Measurements from ENCODE around the gene MAGIX. TPM values are rescaled to one million over a fixed set of nuclear protein-coding genes. Genes with fewer than 3 reads are reported as not detected.
A peak's percentile ranks its signal among the peaks of the same experiment; 100 is the strongest.
"Not testable (repeated sequence)": the region's sequence is repeated elsewhere in the genome, so short reads cannot be mapped to it uniquely, and the experiment has no call there.

Gene MAGIX
- total RNA-seq, 1 donor from 2014 or later, result 3.1 TPM

DNA sequence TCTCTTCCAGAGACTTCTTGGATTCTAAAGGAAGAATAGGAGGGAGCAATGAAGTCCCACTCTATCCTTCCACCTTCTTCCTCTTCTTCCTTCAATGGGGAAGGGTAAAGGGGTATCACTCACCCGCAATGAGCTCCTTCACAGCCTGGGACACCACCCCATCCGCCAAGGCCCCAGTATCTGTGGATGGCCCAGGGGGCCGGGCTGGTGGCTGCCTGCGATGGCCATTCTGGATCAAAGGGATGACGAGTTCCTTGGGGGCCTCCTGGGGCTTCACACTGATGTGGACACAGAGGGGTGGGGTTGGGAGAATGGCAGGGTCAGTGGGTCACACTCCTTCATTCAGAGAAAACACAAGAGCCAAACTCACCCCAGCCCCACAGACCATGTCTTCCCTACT lies 40.1 kb upstream of the MAGIX start:
- Mint-ChIP-seq H3K36me3 (ENCODE audit: insufficient read depth) (peaks cover 10% of the 10 kb centered on the region), H3K27me3 (no peaks in the 10 kb centered on the region), H3K27ac (no peak overlapping the region), H3K9me3 (ENCODE audit: low read depth) (peaks cover 16% of the 10 kb centered on the region), H3K4me1 (ENCODE audit: low read depth) (peaks cover 6% of the 10 kb centered on the region), H3K4me3 (ENCODE audit: low read depth) (peak overlapping the region; percentile 98)
- TF ChIP-seq, protein P1, sequence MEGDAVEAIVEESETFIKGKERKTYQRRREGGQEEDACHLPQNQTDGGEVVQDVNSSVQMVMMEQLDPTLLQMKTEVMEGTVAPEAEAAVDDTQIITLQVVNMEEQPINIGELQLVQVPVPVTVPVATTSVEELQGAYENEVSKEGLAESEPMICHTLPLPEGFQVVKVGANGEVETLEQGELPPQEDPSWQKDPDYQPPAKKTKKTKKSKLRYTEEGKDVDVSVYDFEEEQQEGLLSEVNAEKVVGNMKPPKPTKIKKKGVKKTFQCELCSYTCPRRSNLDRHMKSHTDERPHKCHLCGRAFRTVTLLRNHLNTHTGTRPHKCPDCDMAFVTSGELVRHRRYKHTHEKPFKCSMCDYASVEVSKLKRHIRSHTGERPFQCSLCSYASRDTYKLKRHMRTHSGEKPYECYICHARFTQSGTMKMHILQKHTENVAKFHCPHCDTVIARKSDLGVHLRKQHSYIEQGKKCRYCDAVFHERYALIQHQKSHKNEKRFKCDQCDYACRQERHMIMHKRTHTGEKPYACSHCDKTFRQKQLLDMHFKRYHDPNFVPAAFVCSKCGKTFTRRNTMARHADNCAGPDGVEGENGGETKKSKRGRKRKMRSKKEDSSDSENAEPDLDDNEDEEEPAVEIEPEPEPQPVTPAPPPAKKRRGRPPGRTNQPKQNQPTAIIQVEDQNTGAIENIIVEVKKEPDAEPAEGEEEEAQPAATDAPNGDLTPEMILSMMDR (IDR thresholded peaks at IDR 0.05; ENCODE audit: unreplicated experiment), result no peak
- DNase-seq (ENCODE audit: low spot score, unreplicated experiment), result no peak

DNA sequence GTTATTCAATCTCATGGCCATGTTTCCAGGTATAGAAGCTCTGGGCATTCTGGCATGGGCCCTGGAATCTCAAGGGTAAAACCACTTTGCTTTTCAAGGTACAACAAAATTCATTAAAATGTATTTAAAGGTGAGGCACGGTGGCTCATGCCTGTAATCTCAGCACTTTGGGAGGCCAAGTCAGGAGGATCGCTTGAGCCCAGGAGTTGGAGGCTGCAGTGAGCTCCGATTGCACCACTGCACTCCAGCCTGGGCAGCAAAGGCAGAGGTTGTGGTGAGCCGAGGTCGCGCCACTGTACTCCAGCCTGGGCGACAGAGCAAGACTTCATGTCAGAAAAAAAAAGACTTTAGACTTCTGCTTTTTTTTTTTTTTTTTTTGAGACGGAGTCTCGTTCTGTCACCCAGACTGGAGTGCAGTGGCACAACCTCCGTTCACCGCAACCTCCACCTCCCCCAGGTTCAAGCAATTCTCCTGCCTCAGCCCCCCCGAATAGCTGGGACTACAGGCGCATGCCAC lies 34.8 kb upstream of the MAGIX start:
- not testable (repeated sequence) for H3K27me3 Mint-ChIP-seq; H3K36me3 Mint-ChIP-seq (ENCODE audit: insufficient read depth); H3K4me3 Mint-ChIP-seq (ENCODE audit: low read depth); H3K27ac Mint-ChIP-seq; DNase-seq (ENCODE audit: low spot score, unreplicated experiment); H3K9me3 Mint-ChIP-seq (ENCODE audit: low read depth); H3K4me1 Mint-ChIP-seq (ENCODE audit: low read depth)

DNA sequence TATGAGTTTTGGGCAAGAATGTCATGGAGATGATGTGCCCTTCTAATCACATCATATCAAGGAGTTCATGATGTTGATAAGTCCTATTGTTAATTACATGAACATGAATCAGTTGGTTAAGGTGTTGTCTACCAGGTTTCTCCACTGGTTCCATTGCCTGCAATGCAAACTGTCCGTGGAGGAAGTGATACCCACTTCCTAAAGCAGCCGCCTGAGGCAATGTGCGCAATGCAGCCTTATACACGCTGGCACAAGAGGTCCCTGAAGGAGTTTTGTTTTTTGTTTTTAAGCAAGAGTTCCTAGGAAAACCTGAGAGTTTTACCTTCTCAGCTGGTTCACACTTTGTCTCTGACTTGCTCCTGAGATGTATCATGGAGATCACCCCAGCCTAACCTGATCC lies 33.1 kb upstream of the MAGIX start:
- peaks cover 2% of the 10 kb centered on the region for H3K36me3 Mint-ChIP-seq (ENCODE audit: insufficient read depth)
- no peaks in the 10 kb centered on the region for H3K27me3 Mint-ChIP-seq
- TF ChIP-seq, protein P1 (IDR thresholded peaks at IDR 0.05; ENCODE audit: unreplicated experiment), result no peak
- H3K9me3 Mint-ChIP-seq (ENCODE audit: low read depth), result peaks cover 3% of the 10 kb centered on the region
- DNase-seq (ENCODE audit: low spot score, unreplicated experiment), result no peak
- H3K4me3 Mint-ChIP-seq (ENCODE audit: low read depth), result no peak overlapping the region
- H3K4me1 Mint-ChIP-seq (ENCODE audit: low read depth), result no peaks in the 10 kb centered on the region
- H3K27ac Mint-ChIP-seq, result no peak overlapping the region

DNA sequence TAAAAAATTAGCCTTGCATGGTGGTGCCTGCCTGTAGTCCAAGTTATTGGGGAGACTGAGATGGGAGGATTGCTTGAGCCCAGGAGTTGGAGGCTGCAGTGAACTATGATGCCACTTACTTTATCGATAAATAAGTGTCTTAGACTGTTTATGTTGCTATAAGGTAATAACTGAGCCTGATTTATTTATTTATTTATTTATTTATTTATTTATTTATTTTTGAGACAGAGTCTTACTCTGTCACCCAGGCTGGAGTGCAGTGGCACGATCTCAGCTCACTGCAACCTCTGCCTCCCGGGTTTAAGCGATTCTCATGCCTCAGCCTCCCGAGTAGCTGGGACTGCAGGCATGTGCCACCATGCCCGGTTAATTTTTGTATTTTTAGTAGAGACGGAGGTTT lies 30.3 kb upstream of the MAGIX start:
- not testable (repeated sequence) for H3K27ac Mint-ChIP-seq

DNA sequence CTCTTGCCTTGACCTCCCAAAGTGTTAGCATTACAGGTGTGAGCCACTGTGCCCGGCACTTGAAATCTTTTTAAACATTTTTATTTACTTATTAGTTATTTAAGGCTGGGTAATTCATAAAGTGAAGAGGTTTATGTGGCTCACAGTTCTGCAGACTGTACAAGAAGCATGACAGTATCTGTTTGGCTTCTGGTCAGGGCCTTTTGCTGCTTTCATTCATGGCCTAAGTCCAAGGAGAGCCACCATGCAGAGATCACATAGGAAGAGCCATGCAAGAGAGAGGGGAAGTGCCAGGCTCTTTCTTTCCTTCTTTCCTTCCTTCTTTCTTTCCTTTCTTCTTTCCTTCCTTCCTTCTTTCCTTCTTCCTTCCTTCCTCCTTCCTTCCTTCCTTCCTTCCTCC lies 28.8 kb upstream of the MAGIX start:
- Mint-ChIP-seq H3K9me3 (ENCODE audit: low read depth) (peaks cover 8% of the 10 kb centered on the region), H3K36me3 (ENCODE audit: insufficient read depth) (peaks cover 5% of the 10 kb centered on the region), H3K4me1 (ENCODE audit: low read depth) (no peaks in the 10 kb centered on the region), H3K27ac (no peak overlapping the region), H3K4me3 (ENCODE audit: low read depth) (no peak overlapping the region), H3K27me3 (no peaks in the 10 kb centered on the region)
- DNase-seq (ENCODE audit: low spot score, unreplicated experiment), result no peak
- TF ChIP-seq, protein P1 (IDR thresholded peaks at IDR 0.05; ENCODE audit: unreplicated experiment), result no peak

More for the DNA sequence above, 30.3 kb upstream of the MAGIX start:
- H3K9me3 Mint-ChIP-seq (ENCODE audit: low read depth); H3K27me3 Mint-ChIP-seq; H3K4me1 Mint-ChIP-seq (ENCODE audit: low read depth); H3K4me3 Mint-ChIP-seq (ENCODE audit: low read depth); DNase-seq (ENCODE audit: low spot score, unreplicated experiment); H3K36me3 Mint-ChIP-seq (ENCODE audit: insufficient read depth): not testable (repeated sequence)

DNA sequence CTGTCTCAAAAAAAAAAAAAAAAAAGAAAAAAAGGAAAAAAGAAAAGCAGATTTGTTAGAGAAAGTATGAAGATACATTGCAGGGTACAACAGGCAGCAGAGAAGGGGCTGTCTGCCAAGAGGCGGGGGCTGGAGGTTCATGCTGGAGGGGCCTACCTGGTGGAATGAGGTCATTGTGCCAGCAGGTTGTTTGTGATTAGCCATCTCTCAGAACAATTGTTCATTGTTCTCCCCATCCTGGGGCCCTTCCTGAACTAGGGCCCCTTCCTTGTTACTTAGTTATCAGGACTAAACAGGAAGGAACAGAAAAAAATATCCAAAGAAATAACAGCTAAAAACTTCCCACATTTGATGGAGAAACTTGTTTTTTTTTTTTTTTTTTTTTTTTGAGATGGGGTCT lies 25.1 kb upstream of the MAGIX start:
- Mint-ChIP-seq H3K4me3 (ENCODE audit: low read depth) (no peak overlapping the region), H3K9me3 (ENCODE audit: low read depth) (peaks cover 27% of the 10 kb centered on the region)

More for the DNA sequence above, 25.1 kb upstream of the MAGIX start:
- Mint-ChIP-seq H3K27me3 (no peaks in the 10 kb centered on the region), H3K4me1 (ENCODE audit: low read depth) (no peaks in the 10 kb centered on the region), H3K27ac (no peak overlapping the region), H3K36me3 (ENCODE audit: insufficient read depth) (peaks cover 15% of the 10 kb centered on the region)
- TF ChIP-seq, protein P1 (IDR thresholded peaks at IDR 0.05; ENCODE audit: unreplicated experiment), result no peak
- no peak for DNase-seq (ENCODE audit: low spot score, unreplicated experiment)

Measured in progenitor cell of endocrine pancreas (in vitro differentiated cells).